GM12878 (cell line): Measurements from ENCODE around the gene C1orf35. TPM values are rescaled to one million over a fixed set of nuclear protein-coding genes. Genes with fewer than 3 reads are reported as not detected.
"Not testable (repeated sequence)": the region's sequence is repeated elsewhere in the genome, so short reads cannot be mapped to it uniquely, and the experiment has no call there.

Experiments used
- ATAC-seq: fragments of 200-7000 bp; cut with Tn5 transposase; 3 replicates; pipeline ENCODE4 v1.9.1; 2020; ENCODE audit warnings: mild to moderate bottlenecking, moderate library complexity
- BruUV-seq: library from RNA; stranded (reverse); fragments of 400-500 nt; replicated peaks from 2 replicates; lab custom pipeline; 2021; lab: Mats Ljungman, UMichigan
- CTCF ChIA-PET: fragments of 300-600 bp; sonication (Branson Sonifier 250); formaldehyde crosslinking; extraction: SDS; loops from one replicate; lab custom pipeline; 2021; ENCODE audit warnings: inconsistent platforms; lab: Yijun Ruan, JAX
- POLR2A ChIA-PET: fragments of 350-600 bp; formaldehyde crosslinking; extraction: SDS; loops from one replicate; lab custom pipeline; 2021; ENCODE audit warnings: inconsistent platforms; lab: Charles Lee
- RAD21 ChIA-PET: fragments of 300-600 bp; sonication (Branson Sonifier 250); formaldehyde crosslinking; loops from one replicate; lab custom pipeline; 2023; ENCODE audit warnings: antibody characterized with exemption; ENCODE audit not compliant: unreplicated experiment; lab: Charles Lee
- SMC1A ChIA-PET: fragments of 300-600 bp; sonication (Branson Sonifier 250); formaldehyde crosslinking; loops from one replicate; lab custom pipeline; 2023; ENCODE audit not compliant: unreplicated experiment, uncharacterized antibody; lab: Charles Lee
- DNase-seq: peaks from one replicate; pipeline ENCODE4 v3.0.0-alpha.2; 2011; ENCODE audit warnings: low read depth, low spot score
- FAIRE-seq: peaks from 3 replicates; lab custom pipeline; 2011; peaks lifted over from hg19 to GRCh38; lab: Jason Lieb, UNC
- H2AFZ ChIP-seq: 2 replicates; pipeline ENCODE4 v1.6.0; 2011; ENCODE audit warnings: low read depth, low read length, control low read depth; ENCODE audit not compliant: control insufficient read depth
- H3K27ac ChIP-seq: 2 replicates; pipeline ENCODE4 v1.5.1; 2011; ENCODE audit warnings: control low read depth; ENCODE audit not compliant: control insufficient read depth, insufficient read depth
- H3K27me3 ChIP-seq, 2 experiments: replicated peaks in 1 of 2; 2 replicates each; pipeline versions ENCODE4 v1.6.0 to v1.6.1; 2011; ENCODE audit warnings: low read length in 1 of 2; ENCODE audit not compliant: control insufficient read depth in 2 of 2, insufficient read depth in 2 of 2
- H3K36me3 ChIP-seq, 2 experiments: 2 replicates each; pipeline ENCODE4 v1.5.1; 2011; ENCODE audit warnings: low read length in 1 of 2; ENCODE audit not compliant: control insufficient read depth in 2 of 2, insufficient read depth in 2 of 2
- H3K4me1 ChIP-seq: 2 replicates; pipeline ENCODE4 v1.6.1; 2011; ENCODE audit warnings: mild to moderate bottlenecking, low read length, moderate library complexity, mixed read lengths; ENCODE audit not compliant: control insufficient read depth, insufficient read depth
- H3K4me2 ChIP-seq: 2 replicates; pipeline ENCODE4 v1.6.0; 2011; ENCODE audit warnings: control low read depth; ENCODE audit not compliant: control insufficient read depth, insufficient read depth
- H3K4me3 ChIP-seq: fragments of 200-600 bp; sonication (generic); 2 replicates; pipeline ENCODE4 v1.5.1; 2016
- H3K79me2 ChIP-seq: 2 replicates; pipeline ENCODE4 v1.6.0; 2011; ENCODE audit warnings: low read length; ENCODE audit not compliant: control insufficient read depth, insufficient read depth
- H3K9ac ChIP-seq: 2 replicates; pipeline ENCODE4 v1.8.0; 2011; ENCODE audit warnings: low read length, control low read depth, mixed read lengths; ENCODE audit not compliant: control insufficient read depth, insufficient read depth
- H3K9me3 ChIP-seq: replicated peaks from 3 replicates; pipeline ENCODE4 v1.5.1; 2011; ENCODE audit warnings: mild to moderate bottlenecking, low read length; ENCODE audit not compliant: control insufficient read depth, insufficient read depth
- H4K20me1 ChIP-seq: 2 replicates; pipeline ENCODE4 v1.6.0; 2011; ENCODE audit not compliant: control insufficient read depth, insufficient read depth
- EP300 ChIP-seq, 2 experiments: fragments of 150-350 bp in 1 of 2; IDR thresholded peaks; 2 replicates each; pipeline ENCODE4 v1.6.1; 2011 to 2012; ENCODE audit warnings: low read depth in 2 of 2, low read length in 2 of 2, borderline replicate concordance in 1 of 2, improper control_type of control experiment in 1 of 2, inconsistent platforms in 1 of 2; ENCODE audit not compliant: control insufficient read depth in 1 of 2
- HCFC1 ChIP-seq: fragments of 150-350 bp; IDR thresholded peaks from 2 replicates; pipeline ENCODE4 v1.6.1; 2014; ENCODE audit warnings: low read length
- KAT2A ChIP-seq: conservative IDR thresholded peaks from 2 replicates; pipeline ENCODE4 v1.6.1; 2011; ENCODE audit warnings: low read depth, low read length; ENCODE audit not compliant: control insufficient read depth
- MYB ChIP-seq: fragments of 150-350 bp; IDR thresholded peaks from 2 replicates; pipeline ENCODE4 v1.6.1; 2014; ENCODE audit warnings: mild to moderate bottlenecking, low read depth, low read length, borderline replicate concordance
- NR2C1 ChIP-seq: fragments of 450-650 bp; IDR thresholded peaks from 2 replicates; pipeline ENCODE4 v1.6.1; 2017; ENCODE audit warnings: antibody characterized with exemption, mild to moderate bottlenecking, moderate library complexity
- RCOR1 ChIP-seq: conservative IDR thresholded peaks from 2 replicates; pipeline ENCODE4 v1.6.1; 2012; ENCODE audit warnings: low read depth, low read length, improper control_type of control experiment
- SIX5 ChIP-seq: IDR thresholded peaks from 2 replicates; pipeline ENCODE4 v1.6.1; 2011; ENCODE audit warnings: mild to moderate bottlenecking, low read depth, low read length, moderate library complexity; ENCODE audit not compliant: severe bottlenecking
- SMAD1 ChIP-seq: fragments of 450-650 bp; IDR thresholded peaks from 2 replicates; pipeline ENCODE4 v1.6.1; 2018; ENCODE audit warnings: mild to moderate bottlenecking, low read depth; ENCODE audit not compliant: partially characterized antibody
- SPI1 ChIP-seq: IDR thresholded peaks from 2 replicates; pipeline ENCODE4 v1.6.1; 2011; ENCODE audit warnings: low read depth, mild to moderate bottlenecking, low read length, moderate library complexity, borderline replicate concordance; ENCODE audit not compliant: insufficient read depth
- TCF12 ChIP-seq: IDR thresholded peaks from 2 replicates; pipeline ENCODE4 v1.6.1; 2011; ENCODE audit warnings: low read depth, mild to moderate bottlenecking, low read length
- ZNF622 ChIP-seq: fragments of 450-650 bp; IDR thresholded peaks from 2 replicates; pipeline ENCODE4 v1.6.1; 2017; ENCODE audit warnings: mild to moderate bottlenecking, inconsistent platforms
- WGBS: methylation state at CpG from one replicate; pipeline ENCODE4 v1.1.6; 2016; ENCODE audit warnings: low lambda C conversion rate; ENCODE audit not compliant: insufficient replicate concordance, insufficient coverage; ENCODE audit errors: missing lambda C conversion rate; 5-methylcytosine and 5-hydroxymethylcytosine counted together
- in situ Hi-C: fragments of 300-500 bp; cut with MboI; formaldehyde crosslinking; loops from 9 replicates; pipeline ENCODE4 v1.14.3; 2018; ENCODE audit warnings: mixed read lengths
- intact Hi-C: fragments of 100-400 bp; cut with micrococcal nuclease; formaldehyde crosslinking; loops from one replicate; pipeline ENCODE4 v1.14.2; 2022; ENCODE audit not compliant: unreplicated experiment
- polyA plus RNA-seq, 11 experiments: library from polyadenylated mRNA; depleted of rRNA in 4 of 11; unstranded in 6 of 11; stranded (reverse) in 5 of 11; fragments of >200 nt; fragmentation: Nextera tagmentation in 4 of 11; fragmentation: Illumina TruSeq in 1 of 11; extraction: Ambion mirVana in 4 of 11; extraction: Trizol in 1 of 11; gene quantifications; 1 replicate in 1 of 11; 2 replicates in 10 of 11; pipeline versions ENCODE4 v1.2.1 to v1.2.3, GENCODE V29; 2011 to 2016; ENCODE audit warnings: inconsistent platforms in 2 of 11, missing spikeins in 2 of 11, low read depth in 1 of 11
- total RNA-seq, 4 experiments: library from RNA; depleted of rRNA in 3 of 4; stranded (reverse); fragments of >200 nt in 3 of 4; fragmentation: Illumina TruSeq in 1 of 4; extraction: Trizol in 1 of 4; gene quantifications; 2 replicates each; pipeline versions ENCODE4 v1.2.1 to v1.2.3, GENCODE V29; 2013 to 2021
- TF ChIP-seq, protein P1 (sequence below): fragments of 150-350 bp; IDR thresholded peaks from 2 replicates; pipeline ENCODE4 v1.6.1; 2014; ENCODE audit warnings: mild to moderate bottlenecking, low read depth, low read length

Gene C1orf35
- total and polyA plus RNA-seq, 10 of the 15 experiments (the other 5 are each of a cell fraction or from before 2014, with no cell fraction given), result 2.5 to 27.0 (median 10.6) TPM

DNA sequence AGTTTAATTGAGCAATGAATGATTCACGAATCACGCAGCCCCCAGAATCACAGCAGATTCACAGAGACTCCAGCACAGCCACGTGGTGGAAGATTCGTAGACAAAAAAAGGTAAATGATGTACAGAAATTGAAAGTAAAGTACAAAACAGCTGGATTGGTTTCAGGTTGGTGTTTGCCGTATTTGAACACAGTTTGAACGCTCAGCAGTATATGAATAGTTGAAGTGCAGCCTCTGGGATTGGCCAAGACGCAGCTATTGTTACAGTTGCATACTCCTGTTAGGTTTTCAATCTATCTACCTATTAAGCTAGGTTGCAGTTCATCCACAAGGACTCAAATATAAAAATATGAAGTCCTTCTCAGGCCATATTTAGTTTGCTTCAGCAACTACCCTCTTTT is 9.0 kb upstream of the C1orf35 start:
- intact Hi-C loops, result no loop called here
- H3K4me1 ChIP-seq, result peaks cover 7% of the 10 kb centered on the region
- peaks cover 13% of the 10 kb centered on the region for H3K79me2 ChIP-seq
- H3K9ac ChIP-seq, result no peak overlapping the region
- TF ChIP-seq ZNF622, result no peak
- TF ChIP-seq RCOR1, result no peak
- TF ChIP-seq, protein P1, sequence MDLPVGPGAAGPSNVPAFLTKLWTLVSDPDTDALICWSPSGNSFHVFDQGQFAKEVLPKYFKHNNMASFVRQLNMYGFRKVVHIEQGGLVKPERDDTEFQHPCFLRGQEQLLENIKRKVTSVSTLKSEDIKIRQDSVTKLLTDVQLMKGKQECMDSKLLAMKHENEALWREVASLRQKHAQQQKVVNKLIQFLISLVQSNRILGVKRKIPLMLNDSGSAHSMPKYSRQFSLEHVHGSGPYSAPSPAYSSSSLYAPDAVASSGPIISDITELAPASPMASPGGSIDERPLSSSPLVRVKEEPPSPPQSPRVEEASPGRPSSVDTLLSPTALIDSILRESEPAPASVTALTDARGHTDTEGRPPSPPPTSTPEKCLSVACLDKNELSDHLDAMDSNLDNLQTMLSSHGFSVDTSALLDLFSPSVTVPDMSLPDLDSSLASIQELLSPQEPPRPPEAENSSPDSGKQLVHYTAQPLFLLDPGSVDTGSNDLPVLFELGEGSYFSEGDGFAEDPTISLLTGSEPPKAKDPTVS, result no peak
- no peak for TF ChIP-seq NR2C1
- no peak for TF ChIP-seq TCF12
- TF ChIP-seq SIX5, result no peak
- no peak for TF ChIP-seq EP300 (IDR thresholded peaks at IDR 0.05; ENCODE audit: borderline replicate concordance in 1 of 2, control insufficient read depth in 1 of 2, low read depth in 2 of 2, low read length in 2 of 2)
- TF ChIP-seq MYB, result no peak
- no peak for TF ChIP-seq SPI1
- no peak for TF ChIP-seq SMAD1
- no peak for TF ChIP-seq KAT2A
- TF ChIP-seq HCFC1, result no peak
- TF ChIP-seq, all 136 proteins: peak for 0
- FAIRE-seq (no peak), ATAC-seq (no peak), DNase-seq (no peak)
- RAD21 ChIA-PET, result no interaction called here
- CTCF ChIA-PET, result interaction anchor here (1.2 to 1.6 kb wide), 4 partner anchors 18 to 113 kb away, joined by 3 to 6 read pairs (median 4); partner anchors contain the start of gene IBA57
- Histone ChIP-seq H3K36me3 (no peaks in the 10 kb centered on the region; a peak in 1 of 4 replicates), H4K20me1 (no peaks in the 10 kb centered on the region), H2AFZ (no peak overlapping the region), H3K27me3 (no peaks in the 10 kb centered on the region), H3K4me2 (no peak overlapping the region), H3K27ac (no peak overlapping the region), H3K9me3 (no peaks in the 10 kb centered on the region), H3K4me3 (no peak overlapping the region)
- in situ Hi-C loops, result no loop called here
- POLR2A ChIA-PET, result no interaction called here
- WGBS, result 82% methylated on average over 7 of the region's 7 CpGs
- SMC1A ChIA-PET, result no interaction called here
- no TSS peak for BruUV-seq

DNA sequence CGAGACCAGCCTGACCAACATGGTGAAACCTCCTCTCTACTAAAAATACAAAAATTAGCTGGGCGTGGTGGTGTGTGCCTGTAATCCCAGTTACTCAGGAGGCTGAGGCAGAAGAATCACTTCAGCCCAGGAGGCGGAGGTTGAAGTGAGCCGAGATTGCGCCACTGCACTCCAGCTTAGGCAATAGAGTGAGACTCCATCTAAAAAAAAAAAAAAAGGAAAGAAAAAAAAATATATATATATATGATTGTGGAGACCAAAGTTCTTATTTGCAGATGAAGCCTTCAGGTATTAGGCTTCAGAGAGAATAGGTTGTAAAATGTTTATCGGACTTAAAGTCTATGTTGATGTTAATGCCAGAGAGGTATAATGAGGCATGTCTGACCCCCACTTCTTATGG is 8.2 kb upstream of the C1orf35 start:
- H3K9ac ChIP-seq, H2AFZ ChIP-seq, H4K20me1 ChIP-seq, SMC1A ChIA-PET, H3K27ac ChIP-seq, in situ Hi-C loops, DNase-seq, FAIRE-seq, H3K27me3 ChIP-seq, RAD21 ChIA-PET, BruUV-seq, H3K4me2 ChIP-seq, ATAC-seq, H3K9me3 ChIP-seq, H3K36me3 ChIP-seq, intact Hi-C loops, H3K4me3 ChIP-seq, POLR2A ChIA-PET, H3K4me1 ChIP-seq: not testable (repeated sequence)
- H3K79me2 ChIP-seq, result peaks cover 13% of the 10 kb centered on the region
- 70% methylated on average over 4 of the region's 6 CpGs for WGBS
- CTCF ChIA-PET, result interaction anchor here (0.8 to 2.2 kb wide), 3 partner anchors 8 to 55 kb away, joined by 3 to 6 read pairs (median 3); no protein-coding TSS in a partner anchor
